HEK293T (cell line): ENCODE measurements around the gene GTPBP6.

Experiments
- CTCF ChIA-PET: fragments of 350-600 bp; formaldehyde crosslinking; extraction: SDS; loops from one replicate; lab custom pipeline; 2021; ENCODE audit warnings: antibody characterized with exemption, inconsistent platforms; lab: Yijun Ruan, JAX
- POLR2A ChIA-PET: fragments of 350-600 bp; formaldehyde crosslinking; extraction: SDS; loops from one replicate; lab custom pipeline; 2020; ENCODE audit warnings: antibody characterized with exemption, inconsistent platforms; lab: Yijun Ruan, JAX
- DNase-seq: peaks from one replicate; pipeline ENCODE4 v3.0.0; 2012; ENCODE audit warnings: mixed read lengths; ENCODE audit errors: extremely low spot score
- ARNT ChIP-seq: fragments of 450-650 bp; IDR thresholded peaks from 2 replicates; pipeline ENCODE4 v1.6.1; 2017; ENCODE audit warnings: mild to moderate bottlenecking
- BHLHE40 ChIP-seq: fragments of 450-650 bp; IDR thresholded peaks from 2 replicates; pipeline ENCODE4 v1.6.1; 2016; ENCODE audit warnings: mild to moderate bottlenecking, moderate library complexity, borderline replicate concordance
- CTBP1 ChIP-seq: fragments of 450-650 bp; IDR thresholded peaks from 2 replicates; pipeline ENCODE4 v1.6.1; 2016; ENCODE audit warnings: borderline replicate concordance
- ELF4 ChIP-seq: fragments of 450-650 bp; IDR thresholded peaks from 2 replicates; pipeline ENCODE4 v1.6.1; 2017; ENCODE audit warnings: antibody characterized with exemption
- FOXA1 ChIP-seq: fragments of 450-650 bp; IDR thresholded peaks from 2 replicates; pipeline ENCODE4 v1.6.1; 2016; ENCODE audit warnings: mild to moderate bottlenecking
- FOXK2 ChIP-seq: fragments of 450-650 bp; IDR thresholded peaks from 2 replicates; pipeline ENCODE4 v1.6.1; 2016; ENCODE audit warnings: mild to moderate bottlenecking
- FOXM1 ChIP-seq: fragments of 450-650 bp; IDR thresholded peaks from 2 replicates; pipeline ENCODE4 v1.6.1; 2017; ENCODE audit warnings: mild to moderate bottlenecking, borderline replicate concordance
- HDGF ChIP-seq: fragments of 450-650 bp; IDR thresholded peaks from 2 replicates; pipeline ENCODE4 v1.6.1; 2017; ENCODE audit warnings: antibody characterized with exemption, borderline replicate concordance
- L3MBTL2 ChIP-seq: fragments of 450-650 bp; conservative IDR thresholded peaks from 2 replicates; pipeline ENCODE4 v1.6.1; 2016; ENCODE audit warnings: mild to moderate bottlenecking
- LEF1 ChIP-seq: fragments of 450-650 bp; IDR thresholded peaks from 2 replicates; pipeline ENCODE4 v1.6.1; 2017; ENCODE audit warnings: mild to moderate bottlenecking, borderline replicate concordance
- NFRKB ChIP-seq: fragments of 450-650 bp; IDR thresholded peaks from 2 replicates; pipeline ENCODE4 v1.6.1; 2016; ENCODE audit warnings: mild to moderate bottlenecking, moderate library complexity
- SP1 ChIP-seq: fragments of 450-650 bp; IDR thresholded peaks from 2 replicates; pipeline ENCODE4 v1.6.1; 2017
- SUZ12 ChIP-seq: fragments of 450-650 bp; IDR thresholded peaks from 2 replicates; pipeline ENCODE4 v1.6.1; 2016; ENCODE audit warnings: mild to moderate bottlenecking
- TARDBP ChIP-seq: fragments of 450-650 bp; IDR thresholded peaks from 2 replicates; pipeline ENCODE4 v1.6.1; 2016
- ZNF384 ChIP-seq: fragments of 450-650 bp; IDR thresholded peaks from 2 replicates; pipeline ENCODE4 v1.6.1; 2016
- TF ChIP-seq, protein P1 (sequence below): fragments of 450-650 bp; IDR thresholded peaks from 2 replicates; pipeline ENCODE4 v1.6.1; 2016

GTPBP6 gene, protein sequence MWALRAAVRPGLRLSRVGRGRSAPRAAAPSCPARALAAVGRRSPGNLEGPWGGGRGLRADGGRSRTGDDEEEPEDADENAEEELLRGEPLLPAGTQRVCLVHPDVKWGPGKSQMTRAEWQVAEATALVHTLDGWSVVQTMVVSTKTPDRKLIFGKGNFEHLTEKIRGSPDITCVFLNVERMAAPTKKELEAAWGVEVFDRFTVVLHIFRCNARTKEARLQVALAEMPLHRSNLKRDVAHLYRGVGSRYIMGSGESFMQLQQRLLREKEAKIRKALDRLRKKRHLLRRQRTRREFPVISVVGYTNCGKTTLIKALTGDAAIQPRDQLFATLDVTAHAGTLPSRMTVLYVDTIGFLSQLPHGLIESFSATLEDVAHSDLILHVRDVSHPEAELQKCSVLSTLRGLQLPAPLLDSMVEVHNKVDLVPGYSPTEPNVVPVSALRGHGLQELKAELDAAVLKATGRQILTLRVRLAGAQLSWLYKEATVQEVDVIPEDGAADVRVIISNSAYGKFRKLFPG

DNA sequence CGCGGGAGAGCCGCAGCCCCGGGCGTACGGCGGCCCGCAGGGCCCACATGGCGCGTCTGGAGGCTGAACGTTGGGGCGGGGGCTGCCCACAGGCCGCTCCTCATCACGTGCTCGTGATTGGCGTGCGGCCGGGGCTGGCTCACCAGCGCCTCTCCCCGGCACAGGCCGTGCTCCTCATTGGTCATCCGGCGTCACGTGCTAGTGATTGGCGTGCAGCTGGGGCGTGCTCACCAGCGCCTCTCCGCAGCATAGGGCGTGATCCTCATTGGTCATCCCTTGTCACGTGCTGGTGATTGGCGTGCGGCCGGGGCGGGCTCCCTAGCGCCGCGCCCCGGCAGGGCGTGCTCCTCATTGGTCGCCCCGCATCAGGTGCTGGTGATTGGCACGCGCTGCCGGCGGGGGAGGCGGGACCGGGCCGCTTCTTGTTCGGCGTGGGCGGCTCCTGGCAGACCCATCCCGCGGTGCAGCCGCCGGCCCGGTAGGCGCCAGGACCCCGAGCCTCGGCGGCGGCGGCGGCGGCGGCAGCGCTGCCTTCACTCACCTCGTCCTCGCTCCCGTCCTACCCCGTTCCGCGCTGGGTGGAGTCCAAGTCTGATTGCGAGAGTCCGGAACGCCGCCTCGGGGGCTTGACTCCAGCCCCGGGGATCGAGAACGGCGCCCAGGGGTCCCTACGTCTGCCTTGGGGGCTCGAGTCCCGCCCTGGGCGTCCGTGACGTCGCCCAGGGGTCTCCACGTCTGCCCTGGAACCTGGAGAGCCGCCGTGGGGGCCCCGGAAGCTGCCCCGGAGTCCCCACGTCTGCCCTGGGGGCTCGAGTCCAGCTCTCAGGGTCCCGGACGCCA is at the start of gene GTPBP6:
Gene GTPBP6 (minus strand): TSS at position 58 of the 840 bp plus-strand sequence. CDS start 9 bp downstream, at position 49.
- ChIA-PET CTCF (no interaction called here), POLR2A (no interaction called here)
- TF ChIP-seq LEF1: 0 out of 2 replicates have a peak, but pooled peaks have one; percentile 11
- no peak for TF ChIP-seq FOXM1
- TF ChIP-seq NFRKB: no peak
- no peak for TF ChIP-seq ZNF384
- TF ChIP-seq, protein P1, sequence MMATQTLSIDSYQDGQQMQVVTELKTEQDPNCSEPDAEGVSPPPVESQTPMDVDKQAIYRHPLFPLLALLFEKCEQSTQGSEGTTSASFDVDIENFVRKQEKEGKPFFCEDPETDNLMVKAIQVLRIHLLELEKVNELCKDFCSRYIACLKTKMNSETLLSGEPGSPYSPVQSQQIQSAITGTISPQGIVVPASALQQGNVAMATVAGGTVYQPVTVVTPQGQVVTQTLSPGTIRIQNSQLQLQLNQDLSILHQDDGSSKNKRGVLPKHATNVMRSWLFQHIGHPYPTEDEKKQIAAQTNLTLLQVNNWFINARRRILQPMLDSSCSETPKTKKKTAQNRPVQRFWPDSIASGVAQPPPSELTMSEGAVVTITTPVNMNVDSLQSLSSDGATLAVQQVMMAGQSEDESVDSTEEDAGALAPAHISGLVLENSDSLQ: peak; percentile 100
- peak; percentile 94 for DNase-seq

DNA sequence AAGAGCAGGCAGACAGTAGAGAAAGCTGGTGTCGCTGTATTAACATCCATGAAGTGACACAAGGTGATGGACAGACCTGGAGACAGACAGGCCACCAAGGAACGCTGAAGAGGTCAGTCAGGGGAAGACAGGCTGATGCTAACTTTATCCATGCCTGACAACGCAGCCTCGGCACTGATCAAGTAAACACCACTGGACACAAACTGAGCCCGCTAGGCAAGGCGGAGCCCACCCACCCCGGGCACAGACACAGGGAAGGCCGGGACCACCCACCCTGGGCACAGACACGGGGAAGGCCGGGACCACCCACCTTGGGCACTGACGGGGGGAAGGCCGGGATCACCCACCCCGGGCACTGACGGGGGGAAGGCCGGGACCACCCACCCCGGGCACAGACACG is 49.3 kb upstream of the GTPBP6 start:
- TF ChIP-seq ARNT (no peak), FOXA1 (no peak), NFRKB (no peak), SUZ12 (no peak), LEF1 (no peak)
- CTCF ChIA-PET: no interaction called here
- DNase-seq: no peak
- POLR2A ChIA-PET: no interaction called here

DNA sequence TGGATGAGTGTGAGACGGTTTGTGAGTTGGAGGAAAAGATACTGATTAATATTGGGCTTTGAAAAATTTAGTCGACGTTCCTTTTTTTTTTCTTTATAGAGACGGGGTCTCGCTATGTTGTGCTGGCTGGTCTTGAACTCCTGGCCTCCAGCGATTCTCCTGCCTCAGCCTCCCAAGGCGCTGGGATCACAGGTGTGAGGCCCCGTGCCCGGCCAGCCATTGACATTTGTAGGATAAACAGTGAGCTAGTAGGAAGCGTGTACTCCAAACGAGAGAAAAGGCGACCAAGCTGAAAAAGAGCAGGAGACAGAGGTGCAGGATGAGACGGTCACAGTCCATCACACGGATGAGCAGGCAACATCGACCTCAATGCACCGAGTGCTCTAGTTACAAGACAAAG is 48.8 kb upstream of the GTPBP6 start:
- ChIA-PET POLR2A (no interaction called here), CTCF (no interaction called here)
- no peak for DNase-seq
- no peak for TF ChIP-seq ZNF384
- TF ChIP-seq FOXM1: no peak
- TF ChIP-seq FOXK2: no peak
- no peak for TF ChIP-seq LEF1
- TF ChIP-seq FOXA1: no peak
- TF ChIP-seq, protein P1: no peak
- TF ChIP-seq SP1: no peak
- TF ChIP-seq HDGF: no peak
- no peak for TF ChIP-seq L3MBTL2
- no peak for TF ChIP-seq SUZ12
- no peak for TF ChIP-seq CTBP1
- no peak for TF ChIP-seq BHLHE40
- no peak for TF ChIP-seq ELF4
- TF ChIP-seq NFRKB: no peak
- TF ChIP-seq ARNT: no peak

DNA sequence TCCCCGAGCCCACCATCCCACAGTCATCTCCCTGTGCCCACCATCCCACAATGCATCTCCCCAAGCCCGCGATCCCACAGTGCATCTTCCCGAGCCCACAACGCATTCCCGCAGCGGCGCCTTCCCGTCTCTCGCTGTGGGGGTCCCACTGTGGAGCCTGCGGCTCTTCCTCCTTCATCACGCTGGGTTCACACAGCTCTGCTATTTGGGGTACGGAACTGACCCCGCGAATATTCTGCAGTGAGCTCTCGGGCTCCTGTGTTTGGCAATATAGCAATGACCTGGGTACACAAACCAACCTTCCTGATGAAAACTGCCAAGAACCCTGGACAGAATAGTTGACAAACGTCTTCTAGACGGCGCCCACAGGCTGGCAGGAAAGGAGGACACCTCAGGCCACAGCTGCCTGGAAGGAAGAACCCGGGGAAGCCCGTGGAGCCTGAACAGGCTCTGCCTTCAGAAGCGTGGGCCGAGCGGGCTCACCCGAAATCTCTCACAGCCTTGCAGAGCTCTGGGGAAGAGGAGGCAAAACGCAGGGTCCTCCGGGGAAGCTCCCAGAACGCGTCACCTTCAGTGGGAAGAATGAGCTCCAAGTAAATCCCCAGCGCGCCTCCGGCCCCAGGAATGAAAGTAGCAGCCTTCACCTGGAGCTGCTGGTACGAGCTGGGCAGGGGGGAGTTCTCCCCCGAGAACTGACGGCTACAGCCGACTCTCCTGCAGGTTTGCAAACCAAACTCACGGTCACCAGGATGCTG is 45.2 kb upstream of the GTPBP6 start:
- TF ChIP-seq FOXK2: no peak
- no peak for TF ChIP-seq FOXA1
- TF ChIP-seq, protein P1: no peak
- no peak for TF ChIP-seq ARNT
- TF ChIP-seq SUZ12: no peak
- TF ChIP-seq LEF1: no peak
- ChIA-PET CTCF (no interaction called here), POLR2A (no interaction called here)
- DNase-seq: no peak

DNA sequence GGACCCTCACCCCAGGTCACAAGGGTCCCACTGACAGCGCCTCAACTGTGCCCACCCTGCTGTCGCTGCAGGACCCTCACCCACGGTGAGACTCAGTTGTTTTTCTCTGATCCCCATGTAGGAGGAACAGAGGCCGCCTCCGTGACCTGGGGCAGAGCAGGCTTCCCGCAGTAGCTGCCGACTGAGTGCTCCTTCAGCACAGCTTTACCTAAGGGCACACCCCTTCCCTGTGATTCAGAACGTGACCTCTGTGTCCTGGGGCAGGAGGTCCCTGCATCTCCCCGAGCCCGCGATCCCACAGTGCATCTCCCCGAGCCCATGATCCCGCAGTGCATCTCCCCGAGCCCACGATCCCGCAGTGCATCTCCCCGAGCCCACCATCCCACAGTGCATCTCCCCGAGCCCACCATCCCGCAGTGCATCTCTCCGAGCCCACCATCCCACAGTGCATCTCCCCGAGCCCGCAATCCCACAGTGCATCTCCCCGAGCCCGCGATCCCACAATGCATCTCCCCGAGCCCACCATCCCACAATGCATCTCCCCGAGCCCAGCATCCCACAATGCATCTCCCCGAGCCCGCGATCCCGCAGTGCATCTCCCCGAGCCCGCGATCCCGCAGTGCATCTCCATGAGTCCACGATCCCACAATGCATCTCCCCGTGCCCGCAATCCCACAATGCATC is 44.5 kb upstream of the GTPBP6 start:
- POLR2A ChIA-PET: no interaction called here
- TF ChIP-seq LEF1 (no peak), FOXM1 (no peak), SP1 (no peak), FOXA1 (no peak), CTBP1 (no peak), HDGF (no peak), BHLHE40 (no peak), L3MBTL2 (no peak), SUZ12 (no peak), ELF4 (no peak), ZNF384 (no peak), NFRKB (no peak), TARDBP (no peak), FOXK2 (no peak)
- TF ChIP-seq, protein P1: no peak
- CTCF ChIA-PET: no interaction called here
- DNase-seq: no peak
